ENCODE measurements around the gene UNC13A. TPM values are rescaled to one million over a fixed set of nuclear protein-coding genes. Genes with fewer than 3 reads are reported as not detected.

UNC13A gene
- total and polyA plus RNA-seq, 2 of the 13 experiments (the other 11 are each of a cell fraction or from before 2014, with no cell fraction given): 0.11 to 0.45 TPM

DNA sequence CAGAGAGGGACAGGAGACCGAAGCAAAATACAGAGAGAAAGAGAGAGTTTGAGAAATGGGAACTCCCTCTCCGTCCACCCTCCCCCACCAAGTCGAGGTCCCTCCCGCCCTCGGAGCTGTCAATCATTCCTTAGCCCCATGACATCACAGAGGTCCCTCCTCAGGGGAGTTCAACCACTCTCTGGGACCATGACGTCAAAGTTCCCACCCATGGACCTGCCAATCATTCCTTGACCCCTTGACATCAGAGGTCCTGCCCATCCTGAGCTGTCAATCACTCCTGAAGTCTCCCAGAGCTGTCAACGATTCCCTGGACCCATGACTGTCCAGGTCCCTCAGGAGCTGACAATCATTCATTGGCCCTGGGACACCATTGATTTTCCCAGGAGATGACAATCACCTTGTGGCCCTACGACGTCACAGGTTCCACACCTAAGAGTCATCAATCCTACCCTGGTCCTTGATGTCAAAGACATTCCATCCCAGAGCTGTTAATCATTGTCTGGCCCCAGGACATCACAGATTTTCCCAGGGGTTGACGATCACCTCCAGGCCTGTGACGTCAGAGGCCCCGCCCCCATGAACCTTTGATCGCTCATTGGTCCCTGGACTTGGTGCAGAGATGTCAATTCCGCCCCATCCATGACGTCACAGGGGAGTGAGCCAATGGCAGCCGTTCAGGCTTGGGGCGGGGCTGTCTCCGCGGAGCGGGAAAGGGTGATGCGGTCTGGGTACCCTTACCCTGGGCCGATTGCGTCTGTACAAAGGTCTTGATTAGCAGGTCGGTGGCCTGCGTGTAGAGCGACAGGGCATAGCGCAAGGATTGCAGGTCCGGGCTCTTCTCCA, 71.0 kb downstream of the UNC13A start (continued):
- TF ChIP-seq SOX5 (CRISPR knock-in tag; IDR thresholded peaks at IDR 0.05; ENCODE audit: borderline replicate concordance): no peak
- TF ChIP-seq, protein P1, sequence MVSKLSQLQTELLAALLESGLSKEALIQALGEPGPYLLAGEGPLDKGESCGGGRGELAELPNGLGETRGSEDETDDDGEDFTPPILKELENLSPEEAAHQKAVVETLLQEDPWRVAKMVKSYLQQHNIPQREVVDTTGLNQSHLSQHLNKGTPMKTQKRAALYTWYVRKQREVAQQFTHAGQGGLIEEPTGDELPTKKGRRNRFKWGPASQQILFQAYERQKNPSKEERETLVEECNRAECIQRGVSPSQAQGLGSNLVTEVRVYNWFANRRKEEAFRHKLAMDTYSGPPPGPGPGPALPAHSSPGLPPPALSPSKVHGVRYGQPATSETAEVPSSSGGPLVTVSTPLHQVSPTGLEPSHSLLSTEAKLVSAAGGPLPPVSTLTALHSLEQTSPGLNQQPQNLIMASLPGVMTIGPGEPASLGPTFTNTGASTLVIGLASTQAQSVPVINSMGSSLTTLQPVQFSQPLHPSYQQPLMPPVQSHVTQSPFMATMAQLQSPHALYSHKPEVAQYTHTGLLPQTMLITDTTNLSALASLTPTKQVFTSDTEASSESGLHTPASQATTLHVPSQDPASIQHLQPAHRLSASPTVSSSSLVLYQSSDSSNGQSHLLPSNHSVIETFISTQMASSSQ (IDR thresholded peaks at IDR 0.05; ENCODE audit: low read depth): no peak
- TF ChIP-seq, protein P1 (CRISPR knock-in tag; IDR thresholded peaks at IDR 0.05; ENCODE audit: borderline replicate concordance): no peak
- TF ChIP-seq NCOA5 (CRISPR knock-in tag; IDR thresholded peaks at IDR 0.05): no peak
- TF ChIP-seq HOXA3 (CRISPR knock-in tag; IDR thresholded peaks at IDR 0.05): peak; percentile 59
- no peak for TF ChIP-seq RBM39 (IDR thresholded peaks at IDR 0.05; ENCODE audit: low read depth, low read length, poor library complexity, severe bottlenecking)
- TF ChIP-seq, protein P2, sequence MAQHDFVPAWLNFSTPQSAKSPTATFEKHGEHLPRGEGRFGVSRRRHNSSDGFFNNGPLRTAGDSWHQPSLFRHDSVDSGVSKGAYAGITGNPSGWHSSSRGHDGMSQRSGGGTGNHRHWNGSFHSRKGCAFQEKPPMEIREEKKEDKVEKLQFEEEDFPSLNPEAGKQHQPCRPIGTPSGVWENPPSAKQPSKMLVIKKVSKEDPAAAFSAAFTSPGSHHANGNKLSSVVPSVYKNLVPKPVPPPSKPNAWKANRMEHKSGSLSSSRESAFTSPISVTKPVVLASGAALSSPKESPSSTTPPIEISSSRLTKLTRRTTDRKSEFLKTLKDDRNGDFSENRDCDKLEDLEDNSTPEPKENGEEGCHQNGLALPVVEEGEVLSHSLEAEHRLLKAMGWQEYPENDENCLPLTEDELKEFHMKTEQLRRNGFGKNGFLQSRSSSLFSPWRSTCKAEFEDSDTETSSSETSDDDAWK (CRISPR knock-in tag; IDR thresholded peaks at IDR 0.05): no peak
- TF ChIP-seq ASH2L (IDR thresholded peaks at IDR 0.05; ENCODE audit: insufficient read length, low read depth, low read length): no peak
- TF ChIP-seq PTBP1 (IDR thresholded peaks at IDR 0.05; ENCODE audit: low read depth, low read length, poor library complexity, severe bottlenecking): no peak
- TF ChIP-seq JUN (CRISPR knock-in tag; IDR thresholded peaks at IDR 0.05): no peak
- no peak for TF ChIP-seq ELF1 (CRISPR knock-in tag; IDR thresholded peaks at IDR 0.05)
- no peak for TF ChIP-seq ZNF850 (CRISPR knock-in tag; conservative IDR thresholded peaks at IDR 0.05)
- no peak for TF ChIP-seq NFATC3 (CRISPR knock-in tag; IDR thresholded peaks at IDR 0.05)
- TF ChIP-seq BCLAF1 (IDR thresholded peaks at IDR 0.05): no peak
- TF ChIP-seq ZNF570 (CRISPR knock-in tag; IDR thresholded peaks at IDR 0.05; ENCODE audit: borderline replicate concordance): no peak
- TF ChIP-seq ZNF251 (CRISPR knock-in tag; IDR thresholded peaks at IDR 0.05): no peak
- no peak for TF ChIP-seq ZNF296 (CRISPR knock-in tag; conservative IDR thresholded peaks at IDR 0.05)
- TF ChIP-seq ZNF253 (CRISPR knock-in tag; IDR thresholded peaks at IDR 0.05; ENCODE audit: borderline replicate concordance): no peak
- TF ChIP-seq HNRNPK (IDR thresholded peaks at IDR 0.05; ENCODE audit: low read depth, low read length, poor library complexity, severe bottlenecking): no peak
- TF ChIP-seq, protein P3, sequence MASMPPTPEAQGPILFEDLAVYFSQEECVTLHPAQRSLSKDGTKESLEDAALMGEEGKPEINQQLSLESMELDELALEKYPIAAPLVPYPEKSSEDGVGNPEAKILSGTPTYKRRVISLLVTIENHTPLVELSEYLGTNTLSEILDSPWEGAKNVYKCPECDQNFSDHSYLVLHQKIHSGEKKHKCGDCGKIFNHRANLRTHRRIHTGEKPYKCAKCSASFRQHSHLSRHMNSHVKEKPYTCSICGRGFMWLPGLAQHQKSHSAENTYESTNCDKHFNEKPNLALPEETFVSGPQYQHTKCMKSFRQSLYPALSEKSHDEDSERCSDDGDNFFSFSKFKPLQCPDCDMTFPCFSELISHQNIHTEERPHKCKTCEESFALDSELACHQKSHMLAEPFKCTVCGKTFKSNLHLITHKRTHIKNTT (CRISPR knock-in tag; IDR thresholded peaks at IDR 0.05): no peak

All from HepG2 (cell line).